Neuron (in vitro differentiated cells): ENCODE results near the gene GPR78.

Source experiments
- H2AFZ ChIP-seq: one replicate; pipeline ENCODE4 v1.6.1; 2013; ENCODE audit warnings: low read depth, mild to moderate bottlenecking, inconsistent platforms, low read length, moderate library complexity
- H3K27me3 ChIP-seq: one replicate; pipeline ENCODE4 v1.6.1; 2013; ENCODE audit warnings: low read length; ENCODE audit not compliant: insufficient read depth
- H3K36me3 ChIP-seq: one replicate; pipeline ENCODE4 v1.6.1; 2013; ENCODE audit warnings: low read length; ENCODE audit not compliant: insufficient read depth
- H3K4me1 ChIP-seq: one replicate; pipeline ENCODE4 v1.6.1; 2013; ENCODE audit warnings: low read length; ENCODE audit not compliant: insufficient read depth
- H3K4me3 ChIP-seq: 2 replicates; pipeline ENCODE4 v1.5.1; 2013; ENCODE audit warnings: mild to moderate bottlenecking, low read length, moderate library complexity
- H3K9me3 ChIP-seq: one replicate; pipeline ENCODE4 v1.6.1; 2013; ENCODE audit warnings: low read length

GPR78 gene

GRCh38 chr4:8597791-8598190 is 17.6 kb downstream of the GPR78 start:
- no peak overlapping the region for H3K4me3 ChIP-seq
- no peaks in the 10 kb centered on the region for H3K4me1 ChIP-seq
- H3K27me3 ChIP-seq = peaks cover 37% of the 10 kb centered on the region
- no peaks in the 10 kb centered on the region for H3K9me3 ChIP-seq
- no peaks in the 10 kb centered on the region for H3K36me3 ChIP-seq
- H2AFZ ChIP-seq = no peak overlapping the region

- Histone ChIP-seq H3K4me1 (no peaks in the 10 kb centered on the region), H3K36me3 (no peaks in the 10 kb centered on the region), H3K4me3 (no peak overlapping the region), H3K9me3 (no peaks in the 10 kb centered on the region), H3K27me3 (peaks cover 33% of the 10 kb centered on the region), H2AFZ (no peak overlapping the region)
Observed at GRCh38 chr4:8598391-8599090, 18.3 kb downstream of the GPR78 start.

GRCh38 chr4:8599091-8599460 is 18.9 kb downstream of the GPR78 start:
- H3K9me3 ChIP-seq = no peaks in the 10 kb centered on the region
- no peaks in the 10 kb centered on the region for H3K4me1 ChIP-seq
- no peak overlapping the region for H3K4me3 ChIP-seq
- H2AFZ ChIP-seq = no peak overlapping the region
- peaks cover 27% of the 10 kb centered on the region for H3K27me3 ChIP-seq
- H3K36me3 ChIP-seq = no peaks in the 10 kb centered on the region

GRCh38 chr4:8599657-8600056 is 19.5 kb downstream of the GPR78 start:
- no peak overlapping the region for H3K4me3 ChIP-seq
- no peaks in the 10 kb centered on the region for H3K36me3 ChIP-seq
- H3K4me1 ChIP-seq = no peaks in the 10 kb centered on the region
- H3K9me3 ChIP-seq = no peaks in the 10 kb centered on the region
- H2AFZ ChIP-seq = no peak overlapping the region
- H3K27me3 ChIP-seq = peaks cover 25% of the 10 kb centered on the region

- Histone ChIP-seq H3K9me3 (no peaks in the 10 kb centered on the region), H3K36me3 (no peaks in the 10 kb centered on the region), H2AFZ (no peak overlapping the region), H3K4me3 (no peak overlapping the region), H3K4me1 (no peaks in the 10 kb centered on the region), H3K27me3 (peaks cover 23% of the 10 kb centered on the region)
Observed at GRCh38 chr4:8600266-8600665, 20.1 kb downstream of the GPR78 start.

GRCh38 chr4:8600686-8601085 is 20.5 kb downstream of the GPR78 start:
- H3K36me3 ChIP-seq = no peaks in the 10 kb centered on the region
- H3K4me1 ChIP-seq = no peaks in the 10 kb centered on the region
- H3K9me3 ChIP-seq = no peaks in the 10 kb centered on the region
- H3K4me3 ChIP-seq = no peak overlapping the region
- no peak overlapping the region for H2AFZ ChIP-seq
- H3K27me3 ChIP-seq = peaks cover 22% of the 10 kb centered on the region

GRCh38 chr4:8601086-8601485 is 20.9 kb downstream of the GPR78 start:
- H3K4me1 ChIP-seq = no peaks in the 10 kb centered on the region
- no peak overlapping the region for H3K4me3 ChIP-seq
- H3K27me3 ChIP-seq = peaks cover 22% of the 10 kb centered on the region
- no peak overlapping the region for H2AFZ ChIP-seq
- H3K9me3 ChIP-seq = no peaks in the 10 kb centered on the region
- no peaks in the 10 kb centered on the region for H3K36me3 ChIP-seq

GRCh38 chr4:8601556-8601955 is 21.4 kb downstream of the GPR78 start:
- Histone ChIP-seq H3K4me3 (no peak overlapping the region), H2AFZ (no peak overlapping the region), H3K27me3 (peaks cover 19% of the 10 kb centered on the region), H3K36me3 (no peaks in the 10 kb centered on the region), H3K9me3 (no peaks in the 10 kb centered on the region), H3K4me1 (no peaks in the 10 kb centered on the region)

- Histone ChIP-seq H3K4me1 (no peaks in the 10 kb centered on the region), H3K27me3 (peaks cover 16% of the 10 kb centered on the region), H2AFZ (no peak overlapping the region), H3K4me3 (no peak overlapping the region), H3K36me3 (no peaks in the 10 kb centered on the region), H3K9me3 (no peaks in the 10 kb centered on the region)
Observed at GRCh38 chr4:8602686-8603430, 22.7 kb downstream of the GPR78 start.

- Histone ChIP-seq H3K36me3 (no peaks in the 10 kb centered on the region), H3K4me1 (no peaks in the 10 kb centered on the region), H2AFZ (no peak overlapping the region), H3K27me3 (peaks cover 16% of the 10 kb centered on the region), H3K4me3 (no peak overlapping the region), H3K9me3 (no peaks in the 10 kb centered on the region)
Observed at GRCh38 chr4:8603931-8604330, 23.7 kb downstream of the GPR78 start.

- no peaks in the 10 kb centered on the region for H3K9me3 ChIP-seq
- H2AFZ ChIP-seq = no peak overlapping the region
- no peak overlapping the region for H3K4me3 ChIP-seq
- no peaks in the 10 kb centered on the region for H3K36me3 ChIP-seq
- H3K27me3 ChIP-seq = peaks cover 14% of the 10 kb centered on the region
- H3K4me1 ChIP-seq = no peaks in the 10 kb centered on the region
Observed at GRCh38 chr4:8605289-8605688, 25.1 kb downstream of the GPR78 start.

GRCh38 chr4:8606476-8606875 is 26.3 kb downstream of the GPR78 start:
- no peaks in the 10 kb centered on the region for H3K9me3 ChIP-seq
- H3K36me3 ChIP-seq = no peaks in the 10 kb centered on the region
- no peak overlapping the region for H2AFZ ChIP-seq
- no peak overlapping the region for H3K4me3 ChIP-seq
- no peaks in the 10 kb centered on the region for H3K4me1 ChIP-seq
- H3K27me3 ChIP-seq = peaks cover 14% of the 10 kb centered on the region

- H3K36me3 ChIP-seq = no peaks in the 10 kb centered on the region
- H3K4me1 ChIP-seq = no peaks in the 10 kb centered on the region
- peaks cover 18% of the 10 kb centered on the region for H3K27me3 ChIP-seq
- no peak overlapping the region for H2AFZ ChIP-seq
- H3K9me3 ChIP-seq = no peaks in the 10 kb centered on the region
- no peak overlapping the region for H3K4me3 ChIP-seq
Observed at GRCh38 chr4:8606966-8607365, 26.8 kb downstream of the GPR78 start.
